Esophagus squamous epithelium (tissue), 5 donors: Measurements from ENCODE around the gene DPP3. TPM values are rescaled to one million over a fixed set of nuclear protein-coding genes. Genes with fewer than 3 reads are reported as not detected.

Experiments used
- DNase-seq: peaks from one replicate; lab custom pipeline; 2025; lab: John Stamatoyannopoulos, UW
- H3K27ac ChIP-seq, 4 donors: fragments of 200-600 bp; sonication (generic); one replicate each; pipeline ENCODE4 v1.5.1; 2016 to 2019; ENCODE audit warnings: mild to moderate bottlenecking in 1 of 4
- H3K27me3 ChIP-seq, 4 donors: fragments of 200-600 bp; sonication (generic); 1 replicate in 3 of 4; 2 replicates in 1 of 4; pipeline versions ENCODE4 v1.5.1 to v1.6.0; 2017 to 2021; ENCODE audit warnings: antibody characterized with exemption in 1 of 4
- H3K36me3 ChIP-seq, 3 donors: fragments of 200-600 bp; sonication (generic); one replicate each; pipeline ENCODE4 v1.5.1; 2016 to 2019
- H3K4me1 ChIP-seq, 3 donors: fragments of 200-600 bp; sonication (generic); one replicate each; pipeline ENCODE4 v1.5.1; 2017 to 2019
- H3K4me3 ChIP-seq, 4 donors: fragments of 200-600 bp; sonication (generic); 1 replicate in 3 of 4; 2 replicates in 1 of 4; pipeline ENCODE4 v1.5.1; 2016 to 2019; ENCODE audit warnings: mild to moderate bottlenecking in 2 of 4, moderate library complexity in 1 of 4
- H3K9me3 ChIP-seq, 3 donors: fragments of 200-600 bp; sonication (generic); one replicate each; pipeline ENCODE4 v1.5.1; 2016 to 2019
- CTCF ChIP-seq, 6 experiments: fragments of 450-650 bp in 4 of 6; fragments of 200-600 bp in 2 of 6; sonication (generic) in 2 of 6; IDR thresholded peaks; one replicate each; pipeline ENCODE4 v1.5.1; 2016 to 2019; ENCODE audit warnings: antibody characterized with exemption in 6 of 6, mild to moderate bottlenecking in 4 of 6, moderate library complexity in 4 of 6
- POLR2A ChIP-seq, 4 donors: fragments of 450-650 bp; IDR thresholded peaks; one replicate each; pipeline ENCODE4 v1.6.1; 2017; ENCODE audit warnings: antibody characterized with exemption in 4 of 4, mild to moderate bottlenecking in 4 of 4, moderate library complexity in 3 of 4
- WGBS, 2 donors: methylation state at CpG; one replicate each; pipeline ENCODE4 v1.1.5; 2018; 5-methylcytosine and 5-hydroxymethylcytosine counted together
- intact Hi-C: fragments of 100-400 bp; cut with DNase I; formaldehyde crosslinking; loops from one replicate; pipeline ENCODE4 v1.15.0; 2022
- total RNA-seq, 4 donors: library from RNA; depleted of rRNA; stranded (reverse); fragments of >200 nt; gene quantifications; one replicate each; pipeline ENCODE4 v1.1.0, GENCODE V29; 2016
- donor health status: DM: yes; HTN: yes; CAD: no.

DPP3 gene
- total RNA-seq, 4 donors from 2014 or later, result 24.6 to 49.2 (median 43.5) TPM

DNA sequence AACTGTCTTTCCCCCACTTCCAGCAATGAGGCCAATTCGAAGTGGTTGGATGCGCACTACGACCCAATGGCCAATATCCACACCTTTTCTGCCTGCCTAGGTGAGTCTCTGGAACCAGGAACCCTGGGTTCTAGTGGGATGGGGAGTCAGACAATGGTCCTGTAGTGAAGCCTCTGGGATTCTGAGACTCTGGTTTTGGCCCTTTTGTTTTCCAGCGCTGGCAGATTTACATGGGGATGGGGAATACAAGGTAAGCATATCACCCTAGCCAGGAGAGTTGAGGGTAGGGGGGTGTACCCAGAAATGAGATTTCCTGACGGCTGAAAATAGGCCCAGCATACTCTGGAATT lies 30.7 kb downstream of the DPP3 start:
- WGBS, 2 donors, result 10 to 14% methylated on average over 2 to 5 of the region's 5 CpGs
- intact Hi-C loops, result no loop called here
- Histone ChIP-seq H3K4me1 (peaks cover 0 to 20% (median 12%) of the 10 kb centered on the region in 3 donors), H3K27ac (peak overlapping the region in 3 of 4 donors; percentile 44 to 72 (median 63)), H3K9me3 (no peaks in the 10 kb centered on the region), H3K27me3 (no peaks in the 10 kb centered on the region), H3K36me3 (peaks cover 0 to 53% (median 0%) of the 10 kb centered on the region in 3 donors), H3K4me3 (peak overlapping the region; percentile 60 to 74 (median 70))
- no peak for DNase-seq
- TF ChIP-seq CTCF (IDR thresholded peaks at IDR 0.05) (no peak), POLR2A (IDR thresholded peaks at IDR 0.05) (no peak)

- Histone ChIP-seq H3K9me3 (no peaks in the 10 kb centered on the region), H3K4me3 (no peak overlapping the region), H3K36me3 (peaks cover 6 to 84% (median 26%) of the 10 kb centered on the region in 3 donors), H3K27ac (no peak overlapping the region), H3K4me1 (no peaks in the 10 kb centered on the region), H3K27me3 (no peaks in the 10 kb centered on the region)
- intact Hi-C loops, result no loop called here
- TF ChIP-seq POLR2A (IDR thresholded peaks at IDR 0.05) (no peak), CTCF (IDR thresholded peaks at IDR 0.05) (no peak)
- 89 to 91% methylated on average over 3 to 9 of the region's 11 CpGs for WGBS, 2 donors
- no peak for DNase-seq
These were observed 43.4 kb downstream of the DPP3 start for GRCh38 chr11:66523611-66524010.

DNA sequence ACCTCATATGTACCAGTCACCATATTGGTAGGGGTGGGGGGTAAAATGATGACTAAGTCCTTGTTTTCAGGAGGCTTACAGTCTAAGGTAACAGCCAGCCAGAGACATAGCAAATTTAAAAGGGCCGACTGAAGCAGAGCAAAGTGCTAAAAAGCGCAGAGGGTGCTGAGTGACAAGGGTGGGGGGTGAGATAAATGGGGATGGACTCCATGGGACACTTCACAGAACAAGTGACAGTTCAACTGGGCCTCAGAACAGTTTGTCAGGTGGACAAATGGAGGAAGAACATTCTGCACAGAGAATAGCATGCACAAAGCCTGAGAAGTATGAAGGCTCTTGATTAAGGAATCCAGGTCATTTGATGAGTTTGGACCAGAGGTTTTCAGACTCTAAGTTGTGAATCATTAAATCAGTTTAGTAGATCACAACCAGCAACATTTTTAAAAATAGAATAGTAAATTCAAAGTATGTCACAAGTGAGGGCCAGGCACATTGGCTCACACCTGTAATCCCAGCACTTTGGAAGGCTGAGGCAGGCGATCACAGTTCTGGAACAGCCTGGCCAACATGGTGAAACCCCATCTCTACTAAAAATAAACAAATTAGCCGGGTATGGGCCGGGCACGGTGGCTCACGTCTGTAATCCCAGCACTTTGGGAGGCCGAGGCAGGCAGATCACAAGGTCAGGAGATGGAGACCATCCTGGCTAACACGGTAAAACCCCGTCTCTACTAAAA lies 44.2 kb downstream of the DPP3 start:
- Histone ChIP-seq H3K4me1 (no peaks in the 10 kb centered on the region), H3K36me3 (peaks cover 5 to 77% (median 21%) of the 10 kb centered on the region in 3 donors), H3K27ac (no peak overlapping the region), H3K9me3 (no peaks in the 10 kb centered on the region), H3K4me3 (no peak overlapping the region), H3K27me3 (no peaks in the 10 kb centered on the region)
- 83 to 95% methylated on average over 6 to 8 of the region's 10 CpGs for WGBS, 2 donors
- no peak for TF ChIP-seq POLR2A (IDR thresholded peaks at IDR 0.05)
- no peak for TF ChIP-seq CTCF (IDR thresholded peaks at IDR 0.05)
- intact Hi-C loops, result no loop called here
- no peak for DNase-seq

DNA sequence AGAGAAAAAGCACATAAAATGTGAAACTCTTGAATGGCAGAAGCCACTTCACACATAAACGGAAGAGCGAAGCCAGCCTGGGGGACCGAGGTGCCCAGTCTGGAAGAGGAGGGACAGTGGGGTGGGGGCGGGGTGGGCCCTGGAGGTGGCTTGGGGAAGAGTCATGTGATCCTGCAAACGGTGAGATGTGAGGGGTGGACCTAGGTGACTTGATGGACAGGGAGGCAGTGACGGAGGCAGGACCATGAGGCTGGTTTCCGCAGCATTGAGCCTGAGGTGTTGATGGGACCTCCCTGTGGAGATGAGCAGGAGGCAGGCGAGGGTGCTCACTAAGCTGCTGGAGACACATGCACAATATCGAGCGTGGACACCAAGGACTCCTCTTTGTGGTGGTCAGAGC lies 48.8 kb downstream of the DPP3 start:
- H3K27me3 ChIP-seq, result no peaks in the 10 kb centered on the region
- no peaks in the 10 kb centered on the region for H3K4me1 ChIP-seq
- no peaks in the 10 kb centered on the region for H3K9me3 ChIP-seq
- 73 to 74% methylated on average over 9 of the region's 10 CpGs for whole genome bisulfite sequencing, 2 donors
- DNase-seq, result no peak
- intact Hi-C loops, result no loop called here
- no peak overlapping the region for H3K4me3 ChIP-seq
- H3K27ac ChIP-seq, result no peak overlapping the region
- TF ChIP-seq CTCF (IDR thresholded peaks at IDR 0.05) (no peak), POLR2A (IDR thresholded peaks at IDR 0.05) (no peak)
- peaks cover 3 to 67% (median 10%) of the 10 kb centered on the region in 3 donors for H3K36me3 ChIP-seq

- Histone ChIP-seq H3K9me3 (no peaks in the 10 kb centered on the region), H3K27ac (no peak overlapping the region), H3K36me3 (peaks cover 3 to 64% (median 10%) of the 10 kb centered on the region in 3 donors), H3K4me1 (no peaks in the 10 kb centered on the region), H3K4me3 (no peak overlapping the region), H3K27me3 (no peaks in the 10 kb centered on the region)
- no peak for TF ChIP-seq POLR2A (IDR thresholded peaks at IDR 0.05)
- TF ChIP-seq CTCF (IDR thresholded peaks at IDR 0.05), result no peak
- intact Hi-C loops, result no loop called here
- DNase-seq, result no peak
- 82 to 89% methylated on average over 5 to 7 of the region's 13 CpGs for WGBS, 2 donors
These were observed 49.4 kb downstream of the DPP3 start for GRCh38 chr11:66529655-66530054.
